ENCODE data around the gene BLOC1S2. TPM values are rescaled to one million over a fixed set of nuclear protein-coding genes. Genes with fewer than 3 reads are reported as not detected.

Gene BLOC1S2
- total RNA-seq (2021; fragmentation: NEBNext Ultra II Directional; extraction: Animal tissue kit (Norgen Biotek cat#: 25700)) (46.5 and 50.6 TPM in 2 replicates), polyA plus RNA-seq (2011; rRNA removed) (13.4 and 25.1 TPM in 2 replicates), polyA minus RNA-seq (2011; rRNA and poly(A)+ RNA removed) (6.0 and 14.4 TPM in 2 replicates)
- polyA plus RNA-seq (2011; cell fraction: cytosol; rRNA removed) = 39.6 TPM
- polyA plus RNA-seq (2011; cell fraction: nucleus; rRNA removed) = 16.9 TPM
- 43.8 to 59.5 TPM (median 48.3 TPM) in 4 replicates for polyA plus RNA-seq (2012, experiment 1 of 2)
- polyA plus RNA-seq (2012, experiment 2 of 2) = 8.6 TPM
- 53.1 TPM for polyA plus RNA-seq (2013, experiment 1 of 2)
- polyA plus RNA-seq (2013, experiment 2 of 2) = 58.3 TPM
- 10.1 TPM for polyA minus RNA-seq (2011; cell fraction: cytosol; rRNA and poly(A)+ RNA removed)
- 12.1 TPM for polyA minus RNA-seq (2011; cell fraction: nucleus; rRNA and poly(A)+ RNA removed)
- long read RNA-seq, experiment 1, transcript BLOC1S2-202 (5 exons, 1,249 nt) = major isoform, 47 of 67 reads
- long read RNA-seq, experiment 1, partial matches to known transcripts = 15 of 67 reads
- long read RNA-seq, experiment 1, other reads (novel, unspliced or antisense) = 3 of 67 reads
- long read RNA-seq, experiment 2, transcript BLOC1S2-202 (5 exons, 1,249 nt) = major isoform, 160 of 176 reads
- long read RNA-seq, experiment 2, partial matches to known transcripts = 2 of 176 reads
- long read RNA-seq, experiment 2, other reads (novel, unspliced or antisense) = 10 of 176 reads

- Histone ChIP-seq H3K4ac (replicated peaks; ENCODE audit: insufficient read length, low read depth, low read length) (peak within 1 kb of the TSS; percentile 81), H3K4me2 (ENCODE audit: insufficient read depth in 1 of 2, low read depth in 2 of 2, low read length in 2 of 2) (peak within 1 kb of the TSS; percentile 79 to 82), H3K14ac (ENCODE audit: insufficient read length) (no peak within 1 kb of the TSS)
- TF ChIP-seq ATF2 (IDR thresholded peaks at IDR 0.05; ENCODE audit: low read length) (no peak), TEAD4 (IDR thresholded peaks at IDR 0.05; ENCODE audit: low read depth, low read length) (no peak), PHF8 (conservative IDR thresholded peaks at IDR 0.05; ENCODE audit: low read depth, low read length) (peak; percentile 93), SUZ12 (IDR thresholded peaks at IDR 0.05; ENCODE audit: low read length) (no peak), JUND (IDR thresholded peaks at IDR 0.05; ENCODE audit: low read length) (no peak)
These were observed at the start of gene BLOC1S2 for GRCh38 chr10:100286051-100287033. TSS of gene BLOC1S2 (minus strand) at chr10:100286680. CDS start at chr10:100286659, 21 bp downstream.

More at GRCh38 chr10:100286051-100287033, at the start of gene BLOC1S2:
- Histone ChIP-seq H2AK5ac (ENCODE audit: low read depth, low read length) (peak within 1 kb of the TSS; percentile 77; the same call in 1 of the 2 replicates), H3K18ac (ENCODE audit: extremely low read depth, low read length) (peak within 1 kb of the TSS; percentile 99), H3K27me3 (replicated peaks in 1 of 4; ENCODE audit: control insufficient read depth in 3 of 4, extremely low read depth in 1 of 4, insufficient read depth in 3 of 4, low read length in 3 of 4) (no peaks in the 10 kb centered on the region), H3K27ac (ENCODE audit: low read depth, low read length) (peak within 1 kb of the TSS; percentile 72), H3K4me3 (ENCODE audit: extremely low read depth in 1 of 4, insufficient read depth in 2 of 4, low read depth in 3 of 4, low read length in 4 of 4) (peak within 1 kb of the TSS; percentile 64 to 98 (median 88)), H3K9me3 (ENCODE audit: insufficient read depth in 2 of 2, low read depth in 1 of 2, low read length in 1 of 2) (no peaks in the 10 kb centered on the region), H3K36me3 (ENCODE audit: control insufficient read depth in 2 of 4, insufficient read depth in 4 of 4, low read length in 3 of 4) (peaks cover 4 to 8% (median 7%) of the 10 kb centered on the region in 4 experiments; a peak in 6 of 8 replicates), H3K4me1 (replicated peaks in 1 of 4; ENCODE audit: control insufficient read depth in 3 of 4, insufficient read depth in 4 of 4, low read length in 3 of 4) (peaks cover 0 to 8% (median 4%) of the 10 kb centered on the region in 4 experiments; a peak in 4 of 7 replicates), H2BK15ac (ENCODE audit: low read length) (peak within 1 kb of the TSS; percentile 98), H3K79me1 (ENCODE audit: low read depth, low read length) (peaks cover 4% of the 10 kb centered on the region), H2BK20ac (ENCODE audit: low read length) (peak within 1 kb of the TSS; percentile 77; the same call in 1 of the 2 replicates), H4K5ac (ENCODE audit: insufficient read length, low read depth, low read length) (peak within 1 kb of the TSS; percentile 87), H2BK5ac (ENCODE audit: low read depth, low read length) (peak within 1 kb of the TSS; percentile 99), H2AFZ (ENCODE audit: low read length) (peak within 1 kb of the TSS; percentile 99), H2BK120ac (replicated peaks; ENCODE audit: low read depth, low read length) (peak within 1 kb of the TSS; percentile 75), H4K8ac (ENCODE audit: extremely low read depth, insufficient read depth, low read length) (peak within 1 kb of the TSS; percentile 94; the same call in 1 of the 2 replicates), H4K91ac (replicated peaks; ENCODE audit: insufficient read length, low read length) (peak within 1 kb of the TSS; percentile 72), H3K9ac (replicated peaks in 1 of 4; ENCODE audit: extremely low read depth in 1 of 4, low read depth in 3 of 4, low read length in 3 of 4) (peak within 1 kb of the TSS; percentile 68 to 86 (median 84)), H3K79me2 (ENCODE audit: control insufficient read depth in 1 of 2, insufficient read depth in 2 of 2, low read length in 2 of 2) (peaks cover 7 to 44% of the 10 kb centered on the region in 2 experiments; a peak in 3 of 4 replicates), H2BK12ac (ENCODE audit: low read depth, low read length) (peak within 1 kb of the TSS; percentile 98), H3K23me2 (ENCODE audit: low read depth, low read length) (peaks cover 11% of the 10 kb centered on the region), H3K23ac (ENCODE audit: insufficient read length) (no peak within 1 kb of the TSS), H3K56ac (replicated peaks; ENCODE audit: insufficient read length, low read depth, low read length) (peak within 1 kb of the TSS; percentile 24), H4K20me1 (replicated peaks in 1 of 2; ENCODE audit: control insufficient read depth in 1 of 2, insufficient read depth in 2 of 2, low read length in 2 of 2) (peaks cover 0 to 3% of the 10 kb centered on the region in 2 experiments)
- FAIRE-seq (no peak), DNase-seq (ENCODE audit: low read depth in 1 of 2, low spot score in 2 of 2) (peak; percentile 64 to 95)
- ChIA-PET CTCF (ENCODE audit: partially characterized antibody) (interaction anchor here (0.9 to 1.5 kb wide), 5 partner anchors 9 to 63 kb away, joined by 3 to 6 read pairs (median 4); no protein-coding TSS in a partner anchor), POLR2A (ENCODE audit: partially characterized antibody) (interaction anchor here (0.5 to 2.6 kb wide), 13 partner anchors 11 to 410 kb away, joined by 3 to 20 read pairs (median 3); partner anchors contain the start of gene CWF19L1)
- 10% methylated on average over 43 of the region's 63 CpGs; no CpG with 5 or more reads in 1 of the 2 experiments for WGBS, 2 experiments (ENCODE audit: extremely low coverage in 1 of 2, insufficient coverage in 1 of 2, insufficient read length in 1 of 2, insufficient replicate concordance in 2 of 2, low coverage in 1 of 2, low lambda C conversion rate in 2 of 2, missing lambda C conversion rate in 1 of 2)
